ENCODE measurements around the gene SCO2. TPM values are rescaled to one million over a fixed set of nuclear protein-coding genes. Genes with fewer than 3 reads are reported as not detected.

The SCO2 gene
- total and polyA plus RNA-seq, 2 of the 13 experiments (the other 11 are each of a cell fraction or from before 2014, with no cell fraction given), result 0.32 to 3.7 TPM

GRCh38 chr22:50525104-50525857 is at the start of gene SCO2 (continued):
- TF ChIP-seq ZNF816 (CRISPR knock-in tag; IDR thresholded peaks at IDR 0.05; ENCODE audit: borderline replicate concordance) (no peak; the same call in 1 of the 2 replicates), SYNCRIP (IDR thresholded peaks at IDR 0.05; ENCODE audit: insufficient read depth, low read depth, low read length) (no peak), ZFP36 (IDR thresholded peaks at IDR 0.05; ENCODE audit: borderline replicate concordance, low read depth, low read length, partially characterized antibody) (no peak), ZNF772 (CRISPR knock-in tag; IDR thresholded peaks at IDR 0.05) (peak; percentile 91), KDM6A (CRISPR knock-in tag; IDR thresholded peaks at IDR 0.05; ENCODE audit: low read depth) (no peak), ZNF615 (CRISPR knock-in tag; IDR thresholded peaks at IDR 0.05; ENCODE audit: borderline replicate concordance) (no peak), TOPORS (CRISPR knock-in tag; IDR thresholded peaks at IDR 0.05) (peak; percentile 49; the same call in 1 of the 2 replicates), EED (CRISPR knock-in tag; IDR thresholded peaks at IDR 0.05) (peak; percentile 83), ZFP62 (CRISPR knock-in tag; IDR thresholded peaks at IDR 0.05) (no peak), MBD4 (IDR thresholded peaks at IDR 0.05; ENCODE audit: borderline replicate concordance, low read length) (no peak), ZKSCAN1 (IDR thresholded peaks at IDR 0.05; ENCODE audit: low read length) (no peak), ZNF251 (CRISPR knock-in tag; IDR thresholded peaks at IDR 0.05) (no peak), ZNF232 (CRISPR knock-in tag; IDR thresholded peaks at IDR 0.05; ENCODE audit: borderline replicate concordance) (no peak), SRSF9 (IDR thresholded peaks at IDR 0.05; ENCODE audit: borderline replicate concordance, insufficient read depth, low read depth, low read length, poor library complexity, severe bottlenecking) (no peak), NFAT5 (CRISPR knock-in tag; IDR thresholded peaks at IDR 0.05) (no peak; the same call in 1 of the 2 replicates)
- TF ChIP-seq, protein P1, sequence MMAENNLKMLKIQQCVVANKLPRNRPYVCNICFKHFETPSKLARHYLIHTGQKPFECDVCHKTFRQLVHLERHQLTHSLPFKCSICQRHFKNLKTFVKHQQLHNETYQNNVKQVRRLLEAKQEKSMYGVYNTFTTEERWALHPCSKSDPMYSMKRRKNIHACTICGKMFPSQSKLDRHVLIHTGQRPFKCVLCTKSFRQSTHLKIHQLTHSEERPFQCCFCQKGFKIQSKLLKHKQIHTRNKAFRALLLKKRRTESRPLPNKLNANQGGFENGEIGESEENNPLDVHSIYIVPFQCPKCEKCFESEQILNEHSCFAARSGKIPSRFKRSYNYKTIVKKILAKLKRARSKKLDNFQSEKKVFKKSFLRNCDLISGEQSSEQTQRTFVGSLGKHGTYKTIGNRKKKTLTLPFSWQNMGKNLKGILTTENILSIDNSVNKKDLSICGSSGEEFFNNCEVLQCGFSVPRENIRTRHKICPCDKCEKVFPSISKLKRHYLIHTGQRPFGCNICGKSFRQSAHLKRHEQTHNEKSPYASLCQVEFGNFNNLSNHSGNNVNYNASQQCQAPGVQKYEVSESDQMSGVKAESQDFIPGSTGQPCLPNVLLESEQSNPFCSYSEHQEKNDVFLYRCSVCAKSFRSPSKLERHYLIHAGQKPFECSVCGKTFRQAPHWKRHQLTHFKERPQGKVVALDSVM (CRISPR knock-in tag; IDR thresholded peaks at IDR 0.05), result peak; percentile 87
- TF ChIP-seq, protein P2, sequence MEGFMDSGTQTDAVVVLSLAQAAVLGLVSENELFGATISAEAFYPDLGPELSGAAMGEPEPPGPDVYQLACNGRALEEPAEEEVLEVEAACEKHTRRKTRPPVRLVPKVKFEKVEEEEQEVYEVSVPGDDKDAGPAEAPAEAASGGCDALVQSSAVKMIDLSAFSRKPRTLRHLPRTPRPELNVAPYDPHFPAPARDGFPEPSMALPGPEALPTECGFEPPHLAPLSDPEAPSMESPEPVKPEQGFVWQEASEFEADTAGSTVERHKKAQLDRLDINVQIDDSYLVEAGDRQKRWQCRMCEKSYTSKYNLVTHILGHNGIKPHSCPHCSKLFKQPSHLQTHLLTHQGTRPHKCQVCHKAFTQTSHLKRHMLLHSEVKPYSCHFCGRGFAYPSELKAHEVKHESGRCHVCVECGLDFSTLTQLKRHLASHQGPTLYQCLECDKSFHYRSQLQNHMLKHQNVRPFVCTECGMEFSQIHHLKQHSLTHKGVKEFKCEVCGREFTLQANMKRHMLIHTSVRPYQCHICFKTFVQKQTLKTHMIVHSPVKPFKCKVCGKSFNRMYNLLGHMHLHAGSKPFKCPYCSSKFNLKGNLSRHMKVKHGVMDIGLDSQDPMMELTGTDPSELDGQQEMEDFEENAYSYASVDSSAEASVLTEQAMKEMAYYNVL (CRISPR knock-in tag; IDR thresholded peaks at IDR 0.05; ENCODE audit: borderline replicate concordance), result peak; percentile 81; the same call in 1 of the 2 replicates
- TF ChIP-seq, protein P3, sequence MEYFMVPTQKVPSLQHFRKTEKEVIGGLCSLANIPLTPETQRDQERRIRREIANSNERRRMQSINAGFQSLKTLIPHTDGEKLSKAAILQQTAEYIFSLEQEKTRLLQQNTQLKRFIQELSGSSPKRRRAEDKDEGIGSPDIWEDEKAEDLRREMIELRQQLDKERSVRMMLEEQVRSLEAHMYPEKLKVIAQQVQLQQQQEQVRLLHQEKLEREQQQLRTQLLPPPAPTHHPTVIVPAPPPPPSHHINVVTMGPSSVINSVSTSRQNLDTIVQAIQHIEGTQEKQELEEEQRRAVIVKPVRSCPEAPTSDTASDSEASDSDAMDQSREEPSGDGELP (IDR thresholded peaks at IDR 0.05; ENCODE audit: borderline replicate concordance, low read depth), result peak; percentile 15; the same call in 1 of the 2 replicates

All from HepG2 (cell line).